NCI-H2029 (cell line): ENCODE results near the gene KCNH8.
A peak's percentile ranks its signal among the peaks of the same experiment; 100 is the strongest.

Experiments used
- DNase-seq: peaks from one replicate; lab custom pipeline; 2025; lab: John Stamatoyannopoulos, UW

The KCNH8 gene

DNA sequence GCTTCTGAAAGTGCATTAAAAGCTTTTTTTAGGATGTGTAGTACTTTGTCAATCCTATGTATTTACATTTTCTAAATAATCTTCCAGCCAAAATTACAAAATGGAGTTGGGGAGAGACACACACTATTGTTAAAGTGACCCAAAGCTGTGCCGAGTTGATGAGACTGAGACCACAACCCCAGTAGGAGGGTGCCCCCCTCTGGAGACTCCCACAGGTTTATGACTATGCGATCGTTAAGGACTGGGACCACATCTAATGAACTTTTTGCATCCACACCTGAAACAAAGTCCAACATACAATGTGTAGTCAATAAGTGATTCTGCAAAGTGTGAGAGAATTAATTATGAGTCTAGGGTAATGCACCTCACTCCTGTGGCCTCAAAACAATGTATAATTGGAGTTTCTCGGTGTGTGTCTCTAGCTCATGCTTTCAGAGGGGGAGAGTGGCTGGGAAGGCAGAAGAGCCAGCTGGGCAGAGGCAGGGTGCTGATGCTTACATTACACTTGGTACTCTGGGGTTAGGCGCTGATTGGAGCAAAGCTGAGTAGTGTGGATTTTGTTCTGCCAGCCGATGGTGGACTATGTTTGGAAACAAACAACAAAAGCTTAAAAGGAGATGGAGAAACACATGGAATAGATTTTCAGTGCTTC lies 102.8 kb downstream of the KCNH8 start:
- DNase-seq, result no peak

DNA sequence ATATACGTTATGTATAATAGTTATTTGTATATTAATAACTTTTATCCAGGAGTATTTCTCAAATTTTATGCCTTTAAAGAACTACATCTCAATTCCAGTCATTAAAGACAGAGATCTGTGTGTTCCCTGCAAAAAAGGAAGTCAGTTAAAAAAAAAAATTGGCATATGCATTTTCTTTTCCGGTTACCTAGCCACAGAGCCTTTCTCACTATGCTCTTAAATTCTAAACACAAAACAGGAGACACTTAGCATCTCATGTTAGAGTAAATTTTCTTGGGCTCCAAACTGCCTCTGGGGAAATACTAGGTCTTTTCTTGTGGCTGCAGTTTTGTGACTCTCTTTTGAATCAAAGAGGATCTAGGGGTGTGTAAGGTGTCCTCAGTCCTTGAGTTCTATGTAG lies 105.9 kb downstream of the KCNH8 start:
- DNase-seq, result no peak

- no peak for DNase-seq
Measured at GRCh38 chr3:19254784-19255338, 106.6 kb downstream of the KCNH8 start.

- no peak for DNase-seq
Measured at GRCh38 chr3:19256313-19256712, 108.0 kb downstream of the KCNH8 start.

GRCh38 chr3:19263606-19264005 lies 115.3 kb downstream of the KCNH8 start:
- DNase-seq, result no peak

GRCh38 chr3:19264424-19264823 lies 116.1 kb downstream of the KCNH8 start:
- no peak for DNase-seq

DNA sequence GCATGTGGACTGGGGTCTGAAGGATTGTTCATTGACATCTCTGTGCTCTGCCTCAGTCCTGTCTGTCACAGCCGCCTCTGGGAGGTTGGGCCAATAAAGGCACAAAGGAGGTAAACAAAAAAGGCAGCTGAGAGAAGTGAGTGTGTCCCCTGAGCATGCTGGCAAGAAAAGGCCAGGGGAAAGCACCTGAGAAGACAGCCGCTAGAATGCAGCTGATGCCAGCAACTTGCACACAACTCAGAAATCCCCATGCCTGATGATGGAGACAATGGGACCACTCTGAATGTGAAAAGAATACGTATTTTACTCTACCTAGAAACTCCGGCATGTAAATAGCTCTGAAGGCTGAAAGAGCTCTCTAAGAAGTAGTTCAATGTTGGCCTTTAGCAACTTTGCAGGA lies 118.7 kb downstream of the KCNH8 start:
- no peak for DNase-seq

DNA sequence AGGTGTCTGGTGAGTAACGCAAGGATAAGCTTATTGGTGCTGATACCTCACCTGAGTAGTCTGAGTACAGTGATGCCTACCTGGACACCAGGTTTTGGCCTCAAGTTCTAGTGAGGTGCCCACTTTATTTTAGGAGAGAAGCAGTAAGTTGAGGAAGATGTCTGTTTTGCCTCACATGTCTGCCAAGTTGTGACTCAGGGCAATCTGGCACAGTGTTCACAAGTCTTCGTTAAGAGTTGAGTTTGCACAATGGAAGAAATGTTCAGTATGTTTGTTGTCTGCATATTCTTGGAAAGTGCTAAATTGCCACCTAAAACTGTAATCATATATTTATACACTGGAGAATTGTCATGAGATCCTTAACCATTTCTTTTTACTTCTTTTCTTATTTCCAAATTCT lies 122.2 kb downstream of the KCNH8 start:
- DNase-seq, result no peak

GRCh38 chr3:19272296-19272695 lies 124.0 kb downstream of the KCNH8 start:
- DNase-seq, result no peak

- DNase-seq, result no peak
Measured at GRCh38 chr3:19273091-19273490, 124.8 kb downstream of the KCNH8 start.

GRCh38 chr3:19274576-19274975 lies 126.3 kb downstream of the KCNH8 start:
- DNase-seq, result no peak

GRCh38 chr3:19284974-19285373 lies 136.7 kb downstream of the KCNH8 start:
- no peak for DNase-seq

GRCh38 chr3:19293295-19293694 lies 145.0 kb downstream of the KCNH8 start:
- no peak for DNase-seq

GRCh38 chr3:19295208-19295607 lies 146.9 kb downstream of the KCNH8 start:
- no peak for DNase-seq

GRCh38 chr3:19331931-19332330 lies 183.6 kb downstream of the KCNH8 start:
- no peak for DNase-seq

DNA sequence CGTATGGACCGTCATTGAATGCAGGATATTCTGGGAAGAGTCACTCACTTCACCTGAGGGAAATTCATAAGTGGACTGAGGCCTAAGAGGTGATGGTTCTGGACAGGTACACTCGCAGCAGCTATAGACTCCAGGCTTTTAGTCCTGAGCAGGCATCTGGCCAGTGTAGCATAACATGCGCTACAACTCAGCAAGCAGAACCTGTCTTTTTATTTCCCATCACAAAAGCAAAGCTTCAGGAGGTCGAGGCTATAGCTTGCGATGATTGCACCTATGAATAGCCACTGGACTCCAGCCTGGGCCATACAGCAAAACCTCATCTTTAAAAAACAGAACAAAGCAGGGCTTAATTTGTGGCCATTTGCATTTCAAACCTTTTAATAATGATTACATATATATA lies 185.8 kb downstream of the KCNH8 start:
- no peak for DNase-seq

- no peak for DNase-seq
Measured at GRCh38 chr3:19338769-19339168, 190.5 kb downstream of the KCNH8 start.

GRCh38 chr3:19342389-19342788 lies 194.1 kb downstream of the KCNH8 start:
- no peak for DNase-seq

DNA sequence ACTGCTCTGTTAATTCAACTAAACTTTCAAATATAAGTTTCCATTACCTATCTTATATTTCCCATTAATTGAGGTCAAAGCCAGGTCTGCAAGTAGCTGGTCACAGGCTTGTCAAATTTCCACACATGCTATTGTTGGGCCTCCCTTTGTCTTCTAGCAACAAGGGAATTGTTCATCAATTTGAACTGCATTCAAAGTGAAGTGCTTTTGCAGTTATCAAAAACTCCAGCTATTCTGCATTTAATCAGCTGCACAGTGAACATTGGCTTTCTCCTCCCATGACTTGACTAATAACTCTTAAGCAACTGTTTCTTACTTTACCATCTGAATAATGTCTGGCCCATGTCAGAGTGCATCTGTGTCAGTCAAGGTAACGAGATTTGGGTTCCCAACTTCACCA lies 198.4 kb downstream of the KCNH8 start:
- no peak for DNase-seq

DNA sequence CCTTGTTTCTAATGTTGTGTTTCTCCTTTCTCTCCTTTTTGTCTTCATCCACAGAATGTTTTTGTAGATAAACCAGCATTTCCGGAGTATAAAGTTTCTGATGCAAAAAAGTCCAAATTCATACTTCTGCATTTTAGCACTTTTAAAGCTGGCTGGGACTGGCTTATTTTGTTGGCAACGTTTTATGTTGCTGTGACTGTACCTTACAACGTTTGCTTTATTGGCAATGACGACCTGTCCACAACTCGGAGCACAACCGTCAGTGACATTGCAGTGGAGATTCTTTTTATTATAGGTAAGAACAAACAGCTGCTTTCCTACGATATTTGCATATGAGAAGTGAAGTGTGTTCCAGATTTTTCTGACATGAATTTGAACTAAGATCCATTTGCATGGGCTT lies 199.4 kb downstream of the KCNH8 start:
- DNase-seq, result no peak

DNA sequence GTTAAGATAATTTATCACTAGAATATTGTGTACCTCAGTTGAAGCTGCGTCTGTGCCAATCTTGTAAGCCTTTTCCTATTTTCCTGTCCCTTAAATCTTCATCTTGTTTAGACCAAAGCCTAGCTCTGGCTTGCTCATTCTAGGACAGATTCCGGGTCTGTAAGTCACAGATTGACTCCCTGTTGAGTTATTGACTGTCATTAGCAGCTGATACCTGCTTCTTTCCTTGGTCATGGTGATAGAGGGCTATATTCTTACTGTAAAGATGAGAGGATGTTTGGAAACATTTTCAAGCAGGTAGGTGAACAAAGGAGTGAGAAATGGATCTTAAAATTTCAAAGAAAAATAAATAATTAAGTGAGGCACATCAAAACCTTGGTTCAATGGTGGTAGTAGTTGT lies 200.2 kb downstream of the KCNH8 start:
- no peak for DNase-seq

- peak; percentile 11 for DNase-seq
Measured at GRCh38 chr3:19348941-19349564, 200.7 kb downstream of the KCNH8 start.

DNA sequence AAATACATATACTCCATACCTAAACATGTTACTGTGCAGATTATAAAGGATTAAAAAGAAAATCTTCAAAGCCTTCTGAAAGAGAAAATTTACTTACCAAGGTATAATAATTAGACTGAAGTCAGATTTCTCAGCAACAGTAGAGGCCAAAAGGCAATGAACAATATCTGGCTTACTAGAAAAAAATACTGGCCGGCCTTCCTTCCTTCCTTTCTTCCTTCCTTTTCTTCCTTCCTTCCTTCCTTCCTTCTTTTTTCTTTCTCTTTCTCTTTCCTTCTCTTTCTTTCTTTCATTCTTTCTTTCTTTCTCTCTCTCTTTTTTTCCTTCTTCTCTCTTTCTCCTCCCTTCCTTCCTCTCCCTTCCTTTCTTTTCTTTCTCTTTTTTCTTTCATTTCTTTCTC lies 209.6 kb downstream of the KCNH8 start:
- DNase-seq, result no peak

DNA sequence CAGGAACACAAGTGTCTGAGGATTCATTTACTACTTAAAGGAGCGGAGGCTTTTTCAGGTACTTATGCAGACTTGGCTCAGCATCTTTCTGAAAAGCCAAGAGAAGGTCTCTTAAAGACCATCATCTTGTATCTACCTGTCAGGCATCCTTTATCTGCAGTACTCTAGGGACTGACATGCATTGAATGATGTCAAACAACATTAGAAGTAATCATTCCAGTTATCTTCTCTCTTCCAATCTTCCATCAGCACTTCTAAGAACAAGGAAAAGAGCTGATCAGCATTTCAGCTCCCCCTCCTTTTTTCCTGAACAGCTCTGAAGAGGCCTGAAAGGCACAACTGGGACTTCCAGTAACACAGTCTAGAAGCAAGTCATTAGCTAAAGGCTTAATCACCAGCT lies 214.8 kb downstream of the KCNH8 start:
- no peak for DNase-seq
